Stimulated activated CD8-positive, alpha-beta memory T cell treated with anti-CD3 and anti-CD28 coated beads, Interleukin-15, amount 100 ng/mL, for 24 hours (primary cell): ENCODE results near the gene FYN.

ENCODE experiments used
- DNase-seq: peaks from one replicate; pipeline ENCODE4 v3.0.0-alpha.2; 2020; ENCODE audit warnings: low read depth

The FYN gene

GRCh38 chr6:111880181-111880888 is 7.1 kb upstream of the FYN start:
- no peak for DNase-seq

GRCh38 chr6:111875741-111876140 is 2.5 kb upstream of the FYN start:
- DNase-seq, result no peak

GRCh38 chr6:111874025-111874415 is 768 bp upstream of the FYN start:
- DNase-seq, result no peak

- peak; percentile 33 for DNase-seq
Measured at GRCh38 chr6:111872401-111873177, 663 bp downstream of the FYN start.

GRCh38 chr6:111871725-111872400 is 1.4 kb downstream of the FYN start:
- DNase-seq, result no peak

- DNase-seq, result no peak
Measured at GRCh38 chr6:111871207-111871606, 2.0 kb downstream of the FYN start.

GRCh38 chr6:111870742-111871064 is 2.5 kb downstream of the FYN start:
- no peak for DNase-seq

GRCh38 chr6:111870051-111870741 is 3.1 kb downstream of the FYN start:
- no peak for DNase-seq

- no peak for DNase-seq
Measured at GRCh38 chr6:111866857-111867256, 6.4 kb downstream of the FYN start.

- no peak for DNase-seq
Measured at GRCh38 chr6:111865909-111866546, 7.2 kb downstream of the FYN start.

GRCh38 chr6:111865049-111865585 is 8.1 kb downstream of the FYN start:
- no peak for DNase-seq

GRCh38 chr6:111864138-111865048 is 8.9 kb downstream of the FYN start:
- no peak for DNase-seq

- DNase-seq, result no peak
Measured at GRCh38 chr6:111862741-111863140, 10.5 kb downstream of the FYN start.

GRCh38 chr6:111862314-111862713 is 10.9 kb downstream of the FYN start:
- DNase-seq, result no peak

GRCh38 chr6:111861431-111861885 is 11.8 kb downstream of the FYN start:
- no peak for DNase-seq

GRCh38 chr6:111858347-111858746 is 14.9 kb downstream of the FYN start:
- no peak for DNase-seq

- DNase-seq, result no peak
Measured at GRCh38 chr6:111857674-111858337, 15.4 kb downstream of the FYN start.

- DNase-seq, result no peak
Measured at GRCh38 chr6:111855753-111856152, 17.5 kb downstream of the FYN start.

GRCh38 chr6:111854683-111855082 is 18.6 kb downstream of the FYN start:
- DNase-seq, result no peak

- no peak for DNase-seq
Measured at GRCh38 chr6:111852725-111853124, 20.5 kb downstream of the FYN start.
